OCI-M2 (cell line): ENCODE measurements around the gene NRG4.
"Not testable (repeated sequence)": the region's sequence is repeated elsewhere in the genome, so short reads cannot be mapped to it uniquely, and the experiment has no call there.

Source experiments
- DNase-seq: peaks from one replicate; lab custom pipeline; 2025; ENCODE audit not compliant: unreplicated experiment; lab: John Stamatoyannopoulos, UW

Gene NRG4

GRCh38 chr15:75994220-75994619 is 18.0 kb downstream of the NRG4 start:
- DNase-seq: no peak

GRCh38 chr15:75992897-75993296 is 19.3 kb downstream of the NRG4 start:
- DNase-seq: no peak

- DNase-seq: no peak
Measured at GRCh38 chr15:75989875-75990274, 22.3 kb downstream of the NRG4 start.

GRCh38 chr15:75989045-75989444 is 23.2 kb downstream of the NRG4 start:
- no peak for DNase-seq

- DNase-seq: no peak
Measured at GRCh38 chr15:75985971-75986370, 26.3 kb downstream of the NRG4 start.

- DNase-seq: not testable (repeated sequence)
Measured at GRCh38 chr15:75984706-75985105, 27.5 kb downstream of the NRG4 start.

- DNase-seq: no peak
Measured at GRCh38 chr15:75982468-75982867, 29.8 kb downstream of the NRG4 start.

GRCh38 chr15:75981149-75981815 is 30.9 kb downstream of the NRG4 start:
- DNase-seq: no peak

GRCh38 chr15:75976766-75977165 is 35.5 kb downstream of the NRG4 start:
- DNase-seq: not testable (repeated sequence)

GRCh38 chr15:75966073-75966472 is 46.2 kb downstream of the NRG4 start:
- DNase-seq: no peak

- no peak for DNase-seq
Measured at GRCh38 chr15:75961331-75961730, 50.9 kb downstream of the NRG4 start.

GRCh38 chr15:75955720-75956119 is 56.5 kb downstream of the NRG4 start:
- DNase-seq: no peak

GRCh38 chr15:75952525-75952924 is 59.7 kb downstream of the NRG4 start:
- no peak for DNase-seq

GRCh38 chr15:75948761-75949296 is 63.4 kb downstream of the NRG4 start:
- DNase-seq: no peak

- no peak for DNase-seq
Measured at GRCh38 chr15:75947092-75947491, 65.1 kb downstream of the NRG4 start.

GRCh38 chr15:75945953-75946352 is 66.3 kb downstream of the NRG4 start:
- no peak for DNase-seq

- DNase-seq: no peak
Measured at GRCh38 chr15:75943713-75944215, 68.5 kb downstream of the NRG4 start.

- DNase-seq: no peak
Measured at GRCh38 chr15:75943246-75943645, 69.0 kb downstream of the NRG4 start.

GRCh38 chr15:75942464-75942863 is 69.8 kb downstream of the NRG4 start:
- no peak for DNase-seq

GRCh38 chr15:75930866-75931265 is 81.4 kb downstream of the NRG4 start:
- no peak for DNase-seq

GRCh38 chr15:75929799-75930565 is 82.2 kb downstream of the NRG4 start:
- no peak for DNase-seq
